HG03469 (cell line): ENCODE results near the gene CD300A.
A peak's percentile ranks its signal among the peaks of the same experiment; 100 is the strongest.
"Not testable (repeated sequence)": the region's sequence is repeated elsewhere in the genome, so short reads cannot be mapped to it uniquely, and the experiment has no call there.

ENCODE experiments used
- ATAC-seq: cut with Tn5 transposase; IDR thresholded peaks from one replicate; pipeline ENCODE4 v1.9.1; 2021; ENCODE audit warnings: mild to moderate bottlenecking, moderate library complexity, moderate number of reproducible peaks; ENCODE audit not compliant: unreplicated experiment

Gene CD300A

GRCh38 chr17:74518413-74518981, 52.1 kb downstream of the CD300A start:
- ATAC-seq: not testable (repeated sequence)

- ATAC-seq: no peak
Measured at GRCh38 chr17:74520016-74520434, 53.6 kb downstream of the CD300A start.

GRCh38 chr17:74520790-74521480, 54.5 kb downstream of the CD300A start:
- no peak for ATAC-seq

- ATAC-seq: no peak
Measured at GRCh38 chr17:74521701-74522201, 55.3 kb downstream of the CD300A start.

GRCh38 chr17:74522381-74523105, 56.1 kb downstream of the CD300A start:
- ATAC-seq: no peak

- no peak for ATAC-seq
Measured at GRCh38 chr17:74523308-74523707, 56.9 kb downstream of the CD300A start.

- ATAC-seq: no peak
Measured at GRCh38 chr17:74524653-74525464, 58.4 kb downstream of the CD300A start.

- no peak for ATAC-seq
Measured at GRCh38 chr17:74525465-74525725, 59.0 kb downstream of the CD300A start.

- no peak for ATAC-seq
Measured at GRCh38 chr17:74525781-74526288, 59.4 kb downstream of the CD300A start.

- no peak for ATAC-seq
Measured at GRCh38 chr17:74526681-74527080, 60.2 kb downstream of the CD300A start.

GRCh38 chr17:74527081-74527480, 60.6 kb downstream of the CD300A start:
- ATAC-seq: no peak

GRCh38 chr17:74527756-74528155, 61.3 kb downstream of the CD300A start:
- ATAC-seq: no peak

GRCh38 chr17:74528491-74529199, 62.2 kb downstream of the CD300A start:
- peak; percentile 74 for ATAC-seq

- ATAC-seq: no peak
Measured at GRCh38 chr17:74529243-74529642, 62.8 kb downstream of the CD300A start.

GRCh38 chr17:74530831-74531150, 64.4 kb downstream of the CD300A start:
- no peak for ATAC-seq

GRCh38 chr17:74531231-74531761, 64.9 kb downstream of the CD300A start, which contains the start of gene CD300LB:
CD300LB (minus strand) TSS chr17:74531475; CDS start chr17:74531350, 125 bp downstream.
- ATAC-seq: no peak

- no peak for ATAC-seq
Measured at GRCh38 chr17:74532115-74532514, 65.7 kb downstream of the CD300A start.
